Measurements from ENCODE around the gene CAPN2.

- TF ChIP-seq NFIC (IDR thresholded peaks at IDR 0.05) (no peak), ZBTB7A (IDR thresholded peaks at IDR 0.05; ENCODE audit: low read depth) (no peak)
Observed at GRCh38 chr1:223775054-223775453, 62.7 kb downstream of the CAPN2 start.

All from Ishikawa (cell line).